Suppressor macrophage treated with lipopolysaccharide for 1 hour (primary cell): Measurements from ENCODE around the gene SRPK3.
"Not testable (repeated sequence)": the region's sequence is repeated elsewhere in the genome, so short reads cannot be mapped to it uniquely, and the experiment has no call there.

Experiments used
- DNase-seq, 3 donors: peaks; one replicate each; pipeline ENCODE4 v3.0.0-alpha.2; 2020 to 2022

Gene SRPK3

GRCh38 chrX:153814591-153815315 is 33.9 kb downstream of the SRPK3 start:
- DNase-seq, result peak in 1 of 3 donors; percentile 15

- peak in 2 of 3 donors; percentile 30 to 46 for DNase-seq
Measured at GRCh38 chrX:153816831-153817690, 36.2 kb downstream of the SRPK3 start.

GRCh38 chrX:153818064-153818463 is 37.2 kb downstream of the SRPK3 start:
- DNase-seq, result not testable (repeated sequence)

- peak; percentile 29 to 67 (median 32) for DNase-seq
Measured at GRCh38 chrX:153818571-153819383, 37.9 kb downstream of the SRPK3 start.

GRCh38 chrX:153819384-153820040 is 38.7 kb downstream of the SRPK3 start:
- peak; percentile 42 to 57 (median 53) for DNase-seq

GRCh38 chrX:153820601-153821000 is 39.8 kb downstream of the SRPK3 start:
- no peak for DNase-seq

GRCh38 chrX:153821066-153821465 is 40.2 kb downstream of the SRPK3 start:
- no peak for DNase-seq

- DNase-seq, result no peak
Measured at GRCh38 chrX:153824348-153824747, 43.5 kb downstream of the SRPK3 start.

- DNase-seq, result no peak
Measured at GRCh38 chrX:153825042-153825441, 44.2 kb downstream of the SRPK3 start.

- DNase-seq, result no peak
Measured at GRCh38 chrX:153827016-153827415, 46.2 kb downstream of the SRPK3 start.

GRCh38 chrX:153827903-153828302 is 47.1 kb downstream of the SRPK3 start:
- no peak for DNase-seq

GRCh38 chrX:153828308-153828707 is 47.5 kb downstream of the SRPK3 start:
- DNase-seq, result no peak

- no peak for DNase-seq
Measured at GRCh38 chrX:153828723-153829548, 48.1 kb downstream of the SRPK3 start.

- no peak for DNase-seq
Measured at GRCh38 chrX:153829549-153829798, 48.6 kb downstream of the SRPK3 start.

GRCh38 chrX:153829799-153830639 is 49.2 kb downstream of the SRPK3 start, which contains the start of gene PDZD4:
Gene PDZD4, minus strand, starts transcription at chrX:153830544. Its CDS starts 246 bp downstream, at chrX:153830298.
- no peak for DNase-seq

GRCh38 chrX:153830640-153831428 is 50.0 kb downstream of the SRPK3 start:
- DNase-seq, result no peak

- peak; percentile 18 to 43 (median 22) for DNase-seq
Measured at GRCh38 chrX:153831429-153832150, 50.7 kb downstream of the SRPK3 start.

GRCh38 chrX:153832728-153833127 is 51.9 kb downstream of the SRPK3 start:
- DNase-seq, result no peak
